Body of pancreas (tissue), 4 donors: Measurements from ENCODE around the gene SLC39A2. TPM values are rescaled to one million over a fixed set of nuclear protein-coding genes. Genes with fewer than 3 reads are reported as not detected.

ENCODE experiments used
- ATAC-seq: fragments of 150-250 bp; one replicate; pipeline ENCODE4 v1.9.1; 2016
- DNase-seq, 4 donors: peaks; one replicate each; pipeline ENCODE4 v3.0.0-alpha.2; 2019
- H3K27ac ChIP-seq, 4 donors: fragments of 200-600 bp; sonication (generic); 1 replicate in 3 of 4; 2 replicates in 1 of 4; pipeline versions ENCODE4 v1.5.1 to v1.6.1; 2016 to 2019; ENCODE audit warnings: mild to moderate bottlenecking in 1 of 4, mixed read lengths in 1 of 4, moderate library complexity in 1 of 4
- H3K27me3 ChIP-seq, 2 donors: fragments of 200-600 bp; sonication (generic); one replicate each; pipeline ENCODE4 v1.6.0; 2016; ENCODE audit warnings: mild to moderate bottlenecking in 1 of 2
- H3K36me3 ChIP-seq, 2 donors: fragments of 200-600 bp; sonication (generic); replicated peaks in 1 of 2; 2 replicates each; pipeline ENCODE4 v1.5.1; 2016; ENCODE audit warnings: low read depth in 2 of 2; ENCODE audit not compliant: insufficient read depth in 1 of 2
- H3K4me1 ChIP-seq: fragments of 200-600 bp; sonication (generic); one replicate; pipeline ENCODE4 v1.6.0; 2016
- H3K4me3 ChIP-seq, 2 donors: fragments of 200-600 bp; sonication (generic); 1 replicate in 1 of 2; 2 replicates in 1 of 2; pipeline ENCODE4 v1.5.1; 2016 to 2019
- H3K9me3 ChIP-seq, 3 donors: fragments of 200-600 bp; sonication (generic); 1 replicate in 2 of 3; 2 replicates in 1 of 3; pipeline ENCODE4 v1.5.1; 2016
- POLR2A ChIP-seq, 3 donors: fragments of 450-650 bp; IDR thresholded peaks; one replicate each; pipeline ENCODE4 v1.6.1; 2016; ENCODE audit warnings: antibody characterized with exemption in 3 of 3, mild to moderate bottlenecking in 2 of 3
- WGBS, 2 donors: methylation state at CpG; one replicate each; pipeline ENCODE4 v1.1.5; 2017; 5-methylcytosine and 5-hydroxymethylcytosine counted together
- intact Hi-C: fragments of 100-400 bp; cut with DNase I; formaldehyde crosslinking; loops from one replicate; pipeline ENCODE4 v1.15.1; 2023
- total RNA-seq, 2 donors: library from RNA; depleted of rRNA; stranded (reverse); fragments of >200 nt; gene quantifications; one replicate each; pipeline ENCODE4 v1.1.0, GENCODE V29; 2016
- TF ChIP-seq, protein P1 (sequence below), 7 experiments: fragments of 450-650 bp in 4 of 7; fragments of 200-600 bp in 3 of 7; sonication (generic) in 3 of 7; IDR thresholded peaks; one replicate each; pipeline ENCODE4 v1.5.1; 2016 to 2019; ENCODE audit warnings: antibody characterized with exemption in 7 of 7

Gene SLC39A2
- total RNA-seq, 2 donors from 2014 or later: not detected

DNA sequence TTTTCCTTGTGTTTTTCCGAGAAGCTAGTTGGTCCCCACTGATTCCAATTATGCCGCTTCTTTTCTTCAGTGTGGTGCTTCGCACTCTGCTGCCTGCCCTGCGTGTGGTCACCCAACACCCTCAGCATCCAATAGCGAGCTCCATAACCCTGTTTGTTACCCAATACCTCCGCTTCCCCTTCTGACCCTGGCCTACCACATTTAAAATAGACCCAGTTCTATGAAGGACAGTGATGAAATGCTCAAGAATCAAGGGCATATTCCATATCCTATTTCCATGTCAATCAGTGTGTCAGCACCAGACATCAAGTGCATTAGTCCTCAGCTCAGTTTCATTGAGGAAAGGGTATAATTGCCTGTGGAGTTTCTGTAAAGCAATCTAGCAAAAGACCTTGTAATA lies 16.2 kb downstream of the SLC39A2 start:
- Histone ChIP-seq H3K4me1 (no peaks in the 10 kb centered on the region), H3K27ac (no peak overlapping the region), H3K36me3 (peaks cover 11 to 17% of the 10 kb centered on the region in 2 donors), H3K9me3 (no peaks in the 10 kb centered on the region), H3K27me3 (no peaks in the 10 kb centered on the region), H3K4me3 (no peak overlapping the region)
- WGBS, 2 donors: 63 to 64% methylated on average over 6 of the region's 6 CpGs
- intact Hi-C loops: loop anchor here (5.0 kb wide), 1 partner anchor 72 kb away; no protein-coding TSS in a partner anchor
- TF ChIP-seq, protein P1, sequence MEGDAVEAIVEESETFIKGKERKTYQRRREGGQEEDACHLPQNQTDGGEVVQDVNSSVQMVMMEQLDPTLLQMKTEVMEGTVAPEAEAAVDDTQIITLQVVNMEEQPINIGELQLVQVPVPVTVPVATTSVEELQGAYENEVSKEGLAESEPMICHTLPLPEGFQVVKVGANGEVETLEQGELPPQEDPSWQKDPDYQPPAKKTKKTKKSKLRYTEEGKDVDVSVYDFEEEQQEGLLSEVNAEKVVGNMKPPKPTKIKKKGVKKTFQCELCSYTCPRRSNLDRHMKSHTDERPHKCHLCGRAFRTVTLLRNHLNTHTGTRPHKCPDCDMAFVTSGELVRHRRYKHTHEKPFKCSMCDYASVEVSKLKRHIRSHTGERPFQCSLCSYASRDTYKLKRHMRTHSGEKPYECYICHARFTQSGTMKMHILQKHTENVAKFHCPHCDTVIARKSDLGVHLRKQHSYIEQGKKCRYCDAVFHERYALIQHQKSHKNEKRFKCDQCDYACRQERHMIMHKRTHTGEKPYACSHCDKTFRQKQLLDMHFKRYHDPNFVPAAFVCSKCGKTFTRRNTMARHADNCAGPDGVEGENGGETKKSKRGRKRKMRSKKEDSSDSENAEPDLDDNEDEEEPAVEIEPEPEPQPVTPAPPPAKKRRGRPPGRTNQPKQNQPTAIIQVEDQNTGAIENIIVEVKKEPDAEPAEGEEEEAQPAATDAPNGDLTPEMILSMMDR (IDR thresholded peaks at IDR 0.05): no peak
- no peak for TF ChIP-seq POLR2A (IDR thresholded peaks at IDR 0.05)
- peak in 1 of 4 donors; percentile 20 for DNase-seq
- ATAC-seq: no peak

DNA sequence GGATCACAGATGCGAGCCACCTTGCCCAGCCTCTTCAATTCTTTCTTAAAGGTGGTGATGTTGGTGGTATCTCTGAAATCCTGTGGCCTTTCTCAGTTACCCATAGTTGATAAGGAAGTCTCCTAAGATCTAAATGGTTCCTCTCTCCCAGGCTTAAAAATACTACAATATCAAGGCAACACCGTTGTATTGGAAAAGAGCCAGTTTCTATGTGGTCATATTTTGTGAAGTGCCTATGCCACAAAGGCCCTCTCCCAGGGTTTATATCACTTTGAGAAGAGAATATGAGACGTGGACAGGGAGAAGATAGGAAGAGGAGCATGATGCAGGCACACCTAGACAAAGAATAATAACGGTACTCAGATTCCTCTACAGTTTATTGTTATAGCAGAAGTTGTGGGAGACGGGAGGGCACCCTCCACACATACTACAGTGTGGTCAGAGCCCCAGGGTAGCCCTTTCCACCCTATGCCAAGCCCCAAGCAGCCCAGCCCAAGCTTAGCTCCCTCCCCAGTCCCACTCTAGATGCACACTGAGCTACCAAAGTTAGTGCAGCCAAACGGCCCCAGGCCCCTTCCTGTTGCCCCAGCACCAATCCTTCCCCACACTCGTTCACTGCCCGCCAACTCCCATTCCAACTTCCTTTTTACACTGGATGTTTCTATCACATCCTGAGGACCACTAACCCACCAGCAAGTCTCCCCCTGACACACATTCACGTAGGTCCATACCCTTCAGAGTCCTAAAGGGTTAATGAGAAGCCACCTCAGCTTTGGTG lies 17.5 kb downstream of the SLC39A2 start:
- no peaks in the 10 kb centered on the region for H3K27me3 ChIP-seq
- H3K4me1 ChIP-seq: no peaks in the 10 kb centered on the region
- H3K9me3 ChIP-seq: no peaks in the 10 kb centered on the region
- H3K4me3 ChIP-seq: no peak overlapping the region
- no peak for ATAC-seq
- WGBS, 2 donors: 65 to 75% methylated on average over 9 of the region's 9 CpGs
- no peak for DNase-seq
- TF ChIP-seq, protein P1 (IDR thresholded peaks at IDR 0.05): no peak
- TF ChIP-seq POLR2A (IDR thresholded peaks at IDR 0.05): no peak
- no peak overlapping the region for H3K27ac ChIP-seq
- H3K36me3 ChIP-seq: peaks cover 11 to 18% of the 10 kb centered on the region in 2 donors
- intact Hi-C loops: loop anchor here (5.0 kb wide), 1 partner anchor 71 kb away; no protein-coding TSS in a partner anchor

DNA sequence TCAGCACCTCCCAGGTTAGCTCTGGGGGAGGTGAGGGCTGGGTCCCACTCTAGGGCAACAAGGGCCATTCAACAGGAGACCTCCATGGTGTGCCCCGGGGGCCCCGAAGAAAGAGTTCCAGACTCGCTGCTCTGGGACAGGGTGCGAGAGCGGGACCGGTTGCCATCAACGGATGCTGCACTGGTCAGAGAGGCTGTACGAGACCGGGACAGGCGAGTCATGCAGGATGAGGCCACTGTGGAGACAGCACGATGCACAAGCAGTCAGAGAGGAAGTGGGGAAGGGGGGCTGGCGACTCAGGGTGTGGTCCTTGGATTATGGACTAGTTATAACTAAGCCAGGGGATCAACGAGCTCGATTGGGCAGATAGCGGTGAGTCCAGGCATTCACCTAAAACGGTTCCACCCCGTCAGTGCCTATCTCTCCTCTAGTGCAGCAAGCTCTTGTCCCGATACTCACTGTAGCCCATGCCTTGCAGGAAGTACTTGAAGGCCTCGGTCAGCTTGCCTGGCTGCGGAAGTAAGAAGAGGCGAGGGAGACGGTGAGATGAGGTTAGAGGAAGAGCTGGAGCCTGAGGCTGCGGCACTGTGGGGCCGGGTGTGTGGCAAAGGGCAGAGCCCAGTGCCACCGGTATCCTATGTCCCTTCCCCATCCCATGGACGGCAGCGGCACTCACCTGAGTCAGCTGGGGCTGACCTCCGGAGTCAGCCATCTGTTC lies 18.6 kb downstream of the SLC39A2 start:
- 74 to 82% methylated on average over 28 of the region's 28 CpGs for WGBS, 2 donors
- no peak for DNase-seq
- H3K9me3 ChIP-seq: no peaks in the 10 kb centered on the region
- ATAC-seq: no peak
- intact Hi-C loops: loop anchor here (5.0 kb wide), 1 partner anchor 70 kb away; no protein-coding TSS in a partner anchor
- peaks cover 8% of the 10 kb centered on the region for H3K4me1 ChIP-seq
- no peaks in the 10 kb centered on the region for H3K27me3 ChIP-seq
- peaks cover 11 to 18% of the 10 kb centered on the region in 2 donors for H3K36me3 ChIP-seq
- H3K27ac ChIP-seq: no peak overlapping the region
- H3K4me3 ChIP-seq: no peak overlapping the region
- TF ChIP-seq, protein P1 (IDR thresholded peaks at IDR 0.05): no peak
- TF ChIP-seq POLR2A (IDR thresholded peaks at IDR 0.05): no peak

DNA sequence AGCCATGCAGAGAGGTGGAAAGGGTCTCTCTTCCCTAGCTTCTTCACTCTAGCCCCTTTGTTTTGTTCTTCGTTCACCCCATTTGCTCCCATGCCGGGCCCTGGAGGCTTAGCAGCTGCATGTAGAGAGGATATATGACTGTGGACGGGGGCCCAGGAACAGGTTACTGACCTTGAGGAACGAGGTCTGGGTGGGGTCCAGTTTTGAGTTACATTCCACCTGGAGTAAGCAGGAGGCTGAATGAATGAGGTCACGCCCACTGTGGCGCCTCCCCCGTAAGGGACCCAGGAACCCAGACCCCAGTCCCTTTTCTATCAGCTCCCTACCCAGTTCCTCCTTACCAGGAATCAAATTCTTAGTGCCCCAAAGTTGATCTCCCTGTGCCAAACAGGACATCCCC lies 19.2 kb downstream of the SLC39A2 start:
- no peak for TF ChIP-seq POLR2A (IDR thresholded peaks at IDR 0.05)
- TF ChIP-seq, protein P1 (IDR thresholded peaks at IDR 0.05): no peak
- intact Hi-C loops: loop anchor here (5.0 kb wide), 1 partner anchor 69 kb away; no protein-coding TSS in a partner anchor
- Histone ChIP-seq H3K27me3 (no peaks in the 10 kb centered on the region), H3K4me3 (no peak overlapping the region), H3K4me1 (peaks cover 14% of the 10 kb centered on the region), H3K36me3 (peaks cover 11 to 18% of the 10 kb centered on the region in 2 donors), H3K27ac (no peak overlapping the region), H3K9me3 (no peaks in the 10 kb centered on the region)
- WGBS, 2 donors: 70 to 80% methylated on average over 7 of the region's 7 CpGs
- DNase-seq (no peak), ATAC-seq (no peak)
